Measurements from ENCODE around the gene IGSF9. TPM values are rescaled to one million over a fixed set of nuclear protein-coding genes. Genes with fewer than 3 reads are reported as not detected.

The IGSF9 gene
- total RNA-seq, 1 experiment from 2014 or later, result 7.1 TPM

- Histone ChIP-seq H3K36me3 (ENCODE audit: insufficient read depth, low read length, poor library complexity, severe bottlenecking) (no peaks in the 10 kb centered on the region), H3K27ac (ENCODE audit: low read depth, low read length, poor library complexity, severe bottlenecking) (no peak overlapping the region), H3K27me3 (replicated peaks; ENCODE audit: insufficient read depth, low read depth, low read length, poor library complexity) (peaks cover 27% of the 10 kb centered on the region), H3K9me3 (ENCODE audit: low read depth, low read length, poor library complexity, severe bottlenecking) (no peaks in the 10 kb centered on the region), H3K4me1 (ENCODE audit: insufficient read depth, low read length, poor library complexity, severe bottlenecking) (no peaks in the 10 kb centered on the region), H3K4me3 (ENCODE audit: low read depth, low read length, poor library complexity, severe bottlenecking) (no peak overlapping the region)
- ChIA-PET POLR2A (ENCODE audit: low non-redundant PET) (no interaction called here), CTCF (no interaction called here)
- no peak for TF ChIP-seq EZH2 (IDR thresholded peaks at IDR 0.05; ENCODE audit: borderline replicate concordance, low read depth, low read length, poor library complexity, severe bottlenecking)
- TF ChIP-seq CTCF (conservative IDR thresholded peaks at IDR 0.05; ENCODE audit: low read depth, low read length), result no peak
- DNase-seq (ENCODE audit: low spot score), result no peak
- intact Hi-C loops (cut with micrococcal nuclease; ENCODE audit: unreplicated experiment), result no loop called here
- no TSS peak for BruUV-seq (replicated peaks)
These were observed 6.1 kb upstream of the IGSF9 start for GRCh38 chr1:159951551-159951950.

- Histone ChIP-seq H3K27ac (ENCODE audit: low read depth, low read length, poor library complexity, severe bottlenecking) (no peak overlapping the region), H3K9me3 (ENCODE audit: low read depth, low read length, poor library complexity, severe bottlenecking) (no peaks in the 10 kb centered on the region), H3K4me3 (ENCODE audit: low read depth, low read length, poor library complexity, severe bottlenecking) (no peak overlapping the region), H3K36me3 (ENCODE audit: insufficient read depth, low read length, poor library complexity, severe bottlenecking) (no peaks in the 10 kb centered on the region), H3K27me3 (replicated peaks; ENCODE audit: insufficient read depth, low read depth, low read length, poor library complexity) (peaks cover 27% of the 10 kb centered on the region), H3K4me1 (ENCODE audit: insufficient read depth, low read length, poor library complexity, severe bottlenecking) (no peaks in the 10 kb centered on the region)
- CTCF ChIA-PET, result no interaction called here
- BruUV-seq (replicated peaks), result no TSS peak
- intact Hi-C loops (cut with micrococcal nuclease; ENCODE audit: unreplicated experiment), result no loop called here
- POLR2A ChIA-PET (ENCODE audit: low non-redundant PET), result no interaction called here
- TF ChIP-seq EZH2 (IDR thresholded peaks at IDR 0.05; ENCODE audit: borderline replicate concordance, low read depth, low read length, poor library complexity, severe bottlenecking) (no peak), CTCF (conservative IDR thresholded peaks at IDR 0.05; ENCODE audit: low read depth, low read length) (no peak)
- no peak for DNase-seq (ENCODE audit: low spot score)
These were observed 5.6 kb upstream of the IGSF9 start for GRCh38 chr1:159951016-159951415.

GRCh38 chr1:159949981-159950381, 4.6 kb upstream of the IGSF9 start:
- Histone ChIP-seq H3K27ac (ENCODE audit: low read depth, low read length, poor library complexity, severe bottlenecking) (no peak overlapping the region), H3K9me3 (ENCODE audit: low read depth, low read length, poor library complexity, severe bottlenecking) (no peaks in the 10 kb centered on the region), H3K27me3 (replicated peaks; ENCODE audit: insufficient read depth, low read depth, low read length, poor library complexity) (peaks cover 27% of the 10 kb centered on the region), H3K4me1 (ENCODE audit: insufficient read depth, low read length, poor library complexity, severe bottlenecking) (peaks cover 1% of the 10 kb centered on the region), H3K36me3 (ENCODE audit: insufficient read depth, low read length, poor library complexity, severe bottlenecking) (no peaks in the 10 kb centered on the region), H3K4me3 (ENCODE audit: low read depth, low read length, poor library complexity, severe bottlenecking) (no peak overlapping the region)
- TF ChIP-seq EZH2 (IDR thresholded peaks at IDR 0.05; ENCODE audit: borderline replicate concordance, low read depth, low read length, poor library complexity, severe bottlenecking), result no peak
- POLR2A ChIA-PET (ENCODE audit: low non-redundant PET), result no interaction called here
- intact Hi-C loops (cut with micrococcal nuclease; ENCODE audit: unreplicated experiment), result no loop called here
- CTCF ChIA-PET, result no interaction called here
- no TSS peak for BruUV-seq (replicated peaks)
- DNase-seq (ENCODE audit: low spot score), result no peak

- BruUV-seq (replicated peaks), result no TSS peak
- POLR2A ChIA-PET (ENCODE audit: low non-redundant PET), result no interaction called here
- H3K9me3 ChIP-seq (ENCODE audit: low read depth, low read length, poor library complexity, severe bottlenecking), result no peaks in the 10 kb centered on the region
- intact Hi-C loops (cut with micrococcal nuclease; ENCODE audit: unreplicated experiment), result no loop called here
- DNase-seq (ENCODE audit: low spot score), result no peak
- no peak overlapping the region for H3K4me3 ChIP-seq (ENCODE audit: low read depth, low read length, poor library complexity, severe bottlenecking)
- no peak overlapping the region for H3K27ac ChIP-seq (ENCODE audit: low read depth, low read length, poor library complexity, severe bottlenecking)
- CTCF ChIA-PET, result no interaction called here
- peaks cover 6% of the 10 kb centered on the region for H3K4me1 ChIP-seq (ENCODE audit: insufficient read depth, low read length, poor library complexity, severe bottlenecking)
- H3K27me3 ChIP-seq (replicated peaks; ENCODE audit: insufficient read depth, low read depth, low read length, poor library complexity), result peaks cover 27% of the 10 kb centered on the region
- H3K36me3 ChIP-seq (ENCODE audit: insufficient read depth, low read length, poor library complexity, severe bottlenecking), result no peaks in the 10 kb centered on the region
- TF ChIP-seq EZH2 (IDR thresholded peaks at IDR 0.05; ENCODE audit: borderline replicate concordance, low read depth, low read length, poor library complexity, severe bottlenecking), result no peak
- TF ChIP-seq CTCF (conservative IDR thresholded peaks at IDR 0.05; ENCODE audit: low read depth, low read length), result no peak
These were observed 3.7 kb upstream of the IGSF9 start for GRCh38 chr1:159949123-159949522.
